H1 (cell line): Measurements from ENCODE around the gene C16orf95.

ENCODE experiments used
- JUND ChIP-seq: IDR thresholded peaks from 2 replicates; pipeline ENCODE4 v1.6.1; 2011; ENCODE audit warnings: mild to moderate bottlenecking, improper control_type of control experiment, low read length
- RBBP5 ChIP-seq: IDR thresholded peaks from 2 replicates; pipeline ENCODE4 v1.7.1; 2012; ENCODE audit warnings: low read depth, mild to moderate bottlenecking, inconsistent platforms, low read length, moderate library complexity, borderline replicate concordance
- RFX5 ChIP-seq: IDR thresholded peaks from 2 replicates; pipeline ENCODE4 v1.6.1; 2011; ENCODE audit warnings: low read depth, low read length, improper control_type of control experiment, borderline replicate concordance

DNA sequence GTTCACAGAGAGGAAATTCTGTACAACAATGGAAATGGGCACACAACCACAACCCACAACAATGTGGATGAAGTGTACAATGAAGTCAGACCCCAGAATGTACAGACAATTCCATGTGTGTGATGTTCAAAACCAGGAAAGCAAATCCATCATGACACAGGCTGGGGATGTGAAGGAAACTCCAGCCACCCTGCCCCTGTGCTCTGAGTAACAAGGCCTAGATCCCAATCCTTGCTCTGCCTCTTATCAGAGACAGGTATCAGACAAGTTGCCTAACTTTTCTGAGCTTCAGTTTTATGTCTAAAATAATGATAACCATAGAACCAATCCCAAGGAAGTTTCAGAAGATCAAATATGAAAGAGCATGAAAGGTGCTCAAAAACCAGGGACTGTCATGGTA is 1.8 kb upstream of the C16orf95 start:
- no peak for TF ChIP-seq RFX5
- TF ChIP-seq JUND: no peak
- TF ChIP-seq RBBP5: no peak
